ENCODE data around the gene GPR155.

DNA sequence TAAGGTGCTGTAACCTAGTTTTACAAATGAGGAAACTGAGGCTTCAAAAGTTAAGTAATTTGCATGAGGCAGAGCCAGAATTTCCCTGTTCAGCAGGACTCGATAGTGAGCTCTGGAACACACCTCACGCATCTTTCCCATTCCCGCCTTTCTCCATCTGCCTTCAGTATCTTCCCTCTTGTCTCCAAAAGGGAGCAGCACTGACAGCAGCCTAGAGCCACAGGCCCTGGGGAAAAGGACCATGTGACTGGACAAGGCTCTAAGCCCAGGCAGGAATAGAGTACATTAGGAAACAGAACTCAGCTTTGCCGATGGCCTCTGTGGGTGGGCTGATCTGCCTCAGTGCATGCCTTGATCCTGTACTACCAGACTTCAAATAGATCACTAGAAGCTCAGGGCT lies 21.5 kb downstream of the GPR155 start:
- TF ChIP-seq, protein P1, sequence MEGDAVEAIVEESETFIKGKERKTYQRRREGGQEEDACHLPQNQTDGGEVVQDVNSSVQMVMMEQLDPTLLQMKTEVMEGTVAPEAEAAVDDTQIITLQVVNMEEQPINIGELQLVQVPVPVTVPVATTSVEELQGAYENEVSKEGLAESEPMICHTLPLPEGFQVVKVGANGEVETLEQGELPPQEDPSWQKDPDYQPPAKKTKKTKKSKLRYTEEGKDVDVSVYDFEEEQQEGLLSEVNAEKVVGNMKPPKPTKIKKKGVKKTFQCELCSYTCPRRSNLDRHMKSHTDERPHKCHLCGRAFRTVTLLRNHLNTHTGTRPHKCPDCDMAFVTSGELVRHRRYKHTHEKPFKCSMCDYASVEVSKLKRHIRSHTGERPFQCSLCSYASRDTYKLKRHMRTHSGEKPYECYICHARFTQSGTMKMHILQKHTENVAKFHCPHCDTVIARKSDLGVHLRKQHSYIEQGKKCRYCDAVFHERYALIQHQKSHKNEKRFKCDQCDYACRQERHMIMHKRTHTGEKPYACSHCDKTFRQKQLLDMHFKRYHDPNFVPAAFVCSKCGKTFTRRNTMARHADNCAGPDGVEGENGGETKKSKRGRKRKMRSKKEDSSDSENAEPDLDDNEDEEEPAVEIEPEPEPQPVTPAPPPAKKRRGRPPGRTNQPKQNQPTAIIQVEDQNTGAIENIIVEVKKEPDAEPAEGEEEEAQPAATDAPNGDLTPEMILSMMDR (IDR thresholded peaks at IDR 0.05) = no peak
- no peak for TF ChIP-seq EZH2 (IDR thresholded peaks at IDR 0.05; ENCODE audit: borderline replicate concordance, insufficient read depth, low read depth, low read length, poor library complexity, severe bottlenecking)

Measured in B cell (primary cell).